Sigmoid colon (tissue), 3 donors: ENCODE data around the gene CTNNA2.

Source experiments
- POLR2A ChIP-seq, 2 donors: fragments of 450-650 bp; IDR thresholded peaks; one replicate each; pipeline ENCODE4 v1.6.1; 2016; ENCODE audit warnings: antibody characterized with exemption in 2 of 2, mild to moderate bottlenecking in 2 of 2, moderate library complexity in 2 of 2
- TF ChIP-seq, protein P1 (sequence below), 4 experiments: fragments of 450-650 bp in 3 of 4; fragments of 200-600 bp in 1 of 4; IDR thresholded peaks; one replicate each; pipeline ENCODE4 v1.5.1; 2016 to 2019; ENCODE audit warnings: antibody characterized with exemption in 4 of 4, mild to moderate bottlenecking in 3 of 4, moderate library complexity in 2 of 4

DNA sequence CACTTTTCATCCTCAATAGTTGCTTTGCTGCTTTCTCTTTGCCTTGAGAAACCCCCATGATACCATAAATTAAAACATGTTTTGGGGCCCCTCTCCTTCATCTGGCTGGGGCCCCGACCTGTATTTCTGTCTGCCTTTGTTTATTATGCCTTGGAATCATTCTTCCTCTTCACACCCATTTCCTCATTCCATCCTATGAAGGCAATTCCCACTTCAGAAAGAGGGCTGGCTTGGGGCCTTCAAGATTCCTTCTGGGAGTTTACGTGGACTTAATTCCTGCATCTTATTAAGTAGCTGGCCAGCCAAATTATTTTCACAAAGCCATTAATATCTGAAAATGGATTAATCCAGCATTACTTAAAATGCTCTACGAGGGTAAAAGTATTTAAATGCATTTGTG is 798.5 kb downstream of the CTNNA2 start:
- TF ChIP-seq, protein P1, sequence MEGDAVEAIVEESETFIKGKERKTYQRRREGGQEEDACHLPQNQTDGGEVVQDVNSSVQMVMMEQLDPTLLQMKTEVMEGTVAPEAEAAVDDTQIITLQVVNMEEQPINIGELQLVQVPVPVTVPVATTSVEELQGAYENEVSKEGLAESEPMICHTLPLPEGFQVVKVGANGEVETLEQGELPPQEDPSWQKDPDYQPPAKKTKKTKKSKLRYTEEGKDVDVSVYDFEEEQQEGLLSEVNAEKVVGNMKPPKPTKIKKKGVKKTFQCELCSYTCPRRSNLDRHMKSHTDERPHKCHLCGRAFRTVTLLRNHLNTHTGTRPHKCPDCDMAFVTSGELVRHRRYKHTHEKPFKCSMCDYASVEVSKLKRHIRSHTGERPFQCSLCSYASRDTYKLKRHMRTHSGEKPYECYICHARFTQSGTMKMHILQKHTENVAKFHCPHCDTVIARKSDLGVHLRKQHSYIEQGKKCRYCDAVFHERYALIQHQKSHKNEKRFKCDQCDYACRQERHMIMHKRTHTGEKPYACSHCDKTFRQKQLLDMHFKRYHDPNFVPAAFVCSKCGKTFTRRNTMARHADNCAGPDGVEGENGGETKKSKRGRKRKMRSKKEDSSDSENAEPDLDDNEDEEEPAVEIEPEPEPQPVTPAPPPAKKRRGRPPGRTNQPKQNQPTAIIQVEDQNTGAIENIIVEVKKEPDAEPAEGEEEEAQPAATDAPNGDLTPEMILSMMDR (IDR thresholded peaks at IDR 0.05) = no peak
- TF ChIP-seq POLR2A (IDR thresholded peaks at IDR 0.05) = no peak
